Activated CD8-positive, alpha-beta T cell treated with anti-CD3 and anti-CD28 coated beads, Interleukin-2, amount 10 ng/mL, durations not matched to agents 7 days and 5 days (primary cell): ENCODE results near the gene FAM131A. TPM values are rescaled to one million over a fixed set of nuclear protein-coding genes. Genes with fewer than 3 reads are reported as not detected.
"Not testable (repeated sequence)": the region's sequence is repeated elsewhere in the genome, so short reads cannot be mapped to it uniquely, and the experiment has no call there.

ENCODE experiments used
- ATAC-seq: fragments of 150-1000 bp; cut with Tn5 transposase; one replicate; pipeline ENCODE4 v1.10.0; 2021; ENCODE audit warnings: moderate library complexity
- CTCF ChIA-PET: fragments of 350-600 bp; sonication (Branson Sonifier 250); formaldehyde crosslinking; loops from one replicate; lab custom pipeline; 2021; ENCODE audit warnings: antibody characterized with exemption; lab: Charles Lee
- POLR2A ChIA-PET: fragments of 350-600 bp; sonication (Branson Sonifier 250); formaldehyde crosslinking; loops from one replicate; lab custom pipeline; 2021; ENCODE audit warnings: antibody characterized with exemption; lab: Charles Lee
- DNase-seq: peaks from one replicate; pipeline ENCODE4 v3.0.0-alpha.2; 2020
- H3K27ac Mint-ChIP-seq: one replicate; pipeline ENCODE4 v1.8.0; 2021; ENCODE audit warnings: mild to moderate bottlenecking, mixed read lengths
- H3K27me3 Mint-ChIP-seq: one replicate; pipeline ENCODE4 v1.8.0; 2021; ENCODE audit warnings: low read depth, mixed read lengths
- H3K36me3 Mint-ChIP-seq: one replicate; pipeline ENCODE4 v1.8.0; 2021; ENCODE audit warnings: low read depth, mixed read lengths
- H3K4me1 Mint-ChIP-seq: one replicate; pipeline ENCODE4 v1.8.0; 2021; ENCODE audit warnings: low read depth, mixed read lengths
- H3K4me3 Mint-ChIP-seq: one replicate; pipeline ENCODE4 v1.8.0; 2021; ENCODE audit warnings: mild to moderate bottlenecking, mixed read lengths
- H3K9me3 Mint-ChIP-seq: one replicate; pipeline ENCODE4 v1.8.0; 2022; ENCODE audit warnings: mixed read lengths; ENCODE audit not compliant: insufficient read depth
- total RNA-seq, 2 experiments: library from RNA; stranded (reverse); gene quantifications; one replicate each; pipeline ENCODE4 v1.2.3, GENCODE V29; 2021

Gene FAM131A
- total RNA-seq, 2 experiments from 2014 or later: 3.1 to 3.2 TPM

DNA sequence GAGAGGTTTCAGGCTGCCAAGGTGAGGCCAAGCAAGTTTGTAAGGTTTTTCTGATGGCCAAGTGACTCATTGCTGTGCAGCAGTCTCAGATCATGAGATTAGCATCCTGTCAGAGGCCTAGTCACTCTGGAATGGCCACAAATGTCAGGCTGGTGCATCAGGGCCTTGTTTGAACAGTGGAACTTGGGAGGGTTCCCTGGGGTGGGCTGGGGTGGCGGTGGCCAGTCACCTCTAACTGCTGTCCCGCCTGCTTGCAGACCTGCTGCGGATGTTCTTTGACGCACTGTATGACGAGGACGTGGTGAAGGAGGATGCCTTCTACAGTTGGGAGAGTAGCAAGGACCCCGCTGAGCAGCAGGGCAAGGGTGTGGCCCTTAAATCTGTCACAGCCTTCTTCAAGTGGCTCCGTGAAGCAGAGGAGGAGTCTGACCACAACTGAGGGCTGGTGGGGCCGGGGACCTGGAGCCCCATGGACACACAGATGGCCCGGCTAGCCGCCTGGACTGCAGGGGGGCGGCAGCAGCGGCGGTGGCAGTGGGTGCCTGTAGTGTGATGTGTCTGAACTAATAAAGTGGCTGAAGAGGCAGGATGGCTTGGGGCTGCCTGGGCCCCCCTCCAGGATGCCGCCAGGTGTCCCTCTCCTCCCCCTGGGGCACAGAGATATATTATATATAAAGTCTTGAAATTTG is 2.8 kb upstream of the FAM131A start:
- peaks cover 49% of the 10 kb centered on the region for H3K36me3 Mint-ChIP-seq
- CTCF ChIA-PET: interaction anchor here (1.3 kb wide), 1 partner anchor 19 kb away, joined by 6 read pairs; no protein-coding TSS in a partner anchor
- no peaks in the 10 kb centered on the region for H3K27me3 Mint-ChIP-seq
- peak overlapping the region; percentile 22 for H3K4me3 Mint-ChIP-seq
- POLR2A ChIA-PET: no interaction called here
- DNase-seq: peak; percentile 54
- H3K9me3 Mint-ChIP-seq: no peaks in the 10 kb centered on the region
- peak overlapping the region; percentile 81 for H3K27ac Mint-ChIP-seq
- H3K4me1 Mint-ChIP-seq: peaks cover 43% of the 10 kb centered on the region
- peak; percentile 32 for ATAC-seq

DNA sequence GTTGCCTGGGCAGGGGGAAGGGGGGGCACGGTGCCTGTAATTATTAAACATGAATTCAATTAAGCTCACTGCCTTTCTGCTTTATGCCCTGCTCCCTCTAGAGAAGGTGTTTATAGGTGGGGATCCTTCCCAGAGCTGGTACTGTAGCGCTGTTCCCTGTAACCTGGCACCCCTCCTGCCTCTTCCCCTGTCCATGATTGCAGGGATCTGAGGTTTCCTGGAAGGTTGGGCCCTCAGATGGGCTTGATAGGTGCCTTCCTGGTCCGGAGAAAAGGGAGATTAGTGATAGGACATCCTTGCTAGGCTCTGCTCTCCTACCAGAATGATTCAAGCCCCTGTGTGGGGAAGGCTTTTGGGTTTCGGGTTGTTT is 2.1 kb upstream of the FAM131A start:
- CTCF ChIA-PET: interaction anchor here (1.3 kb wide), 1 partner anchor 18 kb away, joined by 6 read pairs; no protein-coding TSS in a partner anchor
- Mint-ChIP-seq H3K4me3 (peak overlapping the region; percentile 77), H3K9me3 (no peaks in the 10 kb centered on the region), H3K27me3 (no peaks in the 10 kb centered on the region), H3K36me3 (peaks cover 45% of the 10 kb centered on the region), H3K4me1 (peaks cover 43% of the 10 kb centered on the region), H3K27ac (peak overlapping the region; percentile 87)
- POLR2A ChIA-PET: no interaction called here
- DNase-seq (no peak), ATAC-seq (no peak)

DNA sequence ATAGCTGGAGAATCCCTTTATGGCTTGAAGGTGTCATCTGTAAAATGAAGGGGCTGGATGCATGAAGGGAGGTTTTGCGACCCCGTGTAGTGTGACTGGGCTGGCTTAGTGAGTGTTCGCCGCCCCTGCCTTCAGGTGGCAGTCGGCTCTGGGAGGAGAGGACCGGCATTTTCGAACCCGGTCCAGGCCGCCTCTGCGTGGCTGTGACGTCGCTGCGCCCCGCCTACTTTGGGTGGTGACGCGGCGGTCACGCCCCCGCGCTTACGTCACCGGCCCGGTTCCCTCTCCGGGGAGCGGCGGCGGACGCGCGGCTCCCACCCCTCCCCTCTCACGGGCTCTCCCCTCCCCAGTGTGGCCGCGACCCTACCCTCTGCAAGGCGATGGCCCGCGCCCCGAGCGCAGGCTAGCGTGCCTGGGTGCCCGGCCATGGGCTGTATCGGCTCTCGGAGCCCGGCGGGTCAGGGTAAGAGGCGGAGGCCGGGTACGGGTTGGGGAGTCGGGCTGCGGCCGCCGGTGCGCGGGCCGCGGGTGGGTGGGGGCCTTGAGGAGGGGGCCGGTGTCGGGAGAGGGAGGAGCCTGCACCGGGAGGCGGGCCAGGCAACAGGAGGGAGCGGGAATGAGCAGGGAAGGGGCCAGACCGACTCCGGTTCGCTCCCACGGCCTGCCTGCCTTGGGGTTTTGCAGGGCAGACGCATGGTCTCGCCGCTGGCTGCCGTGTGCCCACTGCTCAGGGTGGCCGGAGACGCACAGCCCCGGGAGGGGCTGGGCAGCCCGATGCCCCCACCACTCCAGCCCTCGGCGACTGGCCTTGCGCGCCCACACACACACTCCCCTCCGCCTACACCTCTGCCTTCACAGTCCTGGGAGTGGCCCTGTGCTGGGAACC is 1.5 kb upstream of the FAM131A start:
- peak; percentile 71 for ATAC-seq
- Mint-ChIP-seq H3K36me3 (peaks cover 40% of the 10 kb centered on the region), H3K27me3 (no peaks in the 10 kb centered on the region), H3K9me3 (no peaks in the 10 kb centered on the region), H3K4me3 (peak overlapping the region; percentile 77), H3K4me1 (peaks cover 48% of the 10 kb centered on the region), H3K27ac (peak overlapping the region; percentile 87)
- POLR2A ChIA-PET: no interaction called here
- peak; percentile 86 for DNase-seq
- CTCF ChIA-PET: interaction anchor here (1.2 to 1.5 kb wide), 3 partner anchors 10 to 18 kb away, joined by 4 to 6 read pairs (median 4); no protein-coding TSS in a partner anchor

DNA sequence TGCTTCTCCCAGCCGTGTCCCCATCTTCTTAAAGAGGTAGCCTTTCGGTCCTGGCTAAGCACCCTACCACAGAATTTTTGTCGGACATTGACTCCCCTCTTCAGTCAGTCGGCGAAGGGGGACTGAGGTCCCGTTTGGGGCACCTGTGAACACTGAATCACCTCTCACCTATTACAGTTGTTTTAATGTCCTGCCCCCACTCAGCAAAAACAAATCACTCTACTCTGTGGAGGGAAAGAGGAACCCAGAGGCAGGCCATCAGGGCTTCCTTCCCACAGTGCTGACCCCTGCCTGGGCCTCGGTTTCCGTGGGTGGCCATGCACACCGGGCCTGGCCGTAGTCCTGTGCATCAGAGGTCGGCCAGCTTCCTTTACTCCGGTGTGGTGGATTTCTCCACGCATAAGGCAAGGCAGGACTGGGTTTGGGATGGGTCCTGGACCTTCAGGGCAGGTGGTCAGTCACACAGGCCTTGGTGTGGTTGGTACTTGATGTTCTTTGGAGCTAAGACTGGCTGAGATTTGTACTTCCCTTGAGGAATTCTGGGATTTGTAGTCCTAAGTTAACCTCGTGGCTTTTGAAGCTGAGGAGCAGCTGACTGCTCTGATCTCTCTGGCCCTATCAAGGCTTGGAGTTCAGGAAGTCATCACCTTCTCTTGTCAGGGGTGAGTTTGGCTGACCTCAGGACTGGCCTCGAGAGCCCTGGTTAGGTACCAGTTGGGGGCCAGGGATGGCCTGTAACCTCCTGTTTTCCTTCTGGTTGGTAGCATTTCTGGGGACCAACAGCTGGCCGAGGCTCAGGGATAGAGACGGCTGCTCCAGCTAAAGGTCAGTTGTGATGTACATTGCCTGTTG is 627 bp upstream of the FAM131A start:
- H3K9me3 Mint-ChIP-seq: no peaks in the 10 kb centered on the region
- peaks cover 33% of the 10 kb centered on the region for H3K36me3 Mint-ChIP-seq
- no peak for ATAC-seq
- CTCF ChIA-PET: interaction anchor here (1.1 to 1.5 kb wide), 3 partner anchors 9 to 35 kb away, joined by 3 to 4 read pairs (median 4); no protein-coding TSS in a partner anchor
- POLR2A ChIA-PET: interaction anchor here (0.8 to 1.6 kb wide), 2 partner anchors 10 to 21 kb away, joined by 3 to 6 read pairs; no protein-coding TSS in a partner anchor
- H3K27ac Mint-ChIP-seq: peak overlapping the region; percentile 82
- peaks cover 52% of the 10 kb centered on the region for H3K4me1 Mint-ChIP-seq
- no peaks in the 10 kb centered on the region for H3K27me3 Mint-ChIP-seq
- no peak for DNase-seq
- peak overlapping the region; percentile 77 for H3K4me3 Mint-ChIP-seq

DNA sequence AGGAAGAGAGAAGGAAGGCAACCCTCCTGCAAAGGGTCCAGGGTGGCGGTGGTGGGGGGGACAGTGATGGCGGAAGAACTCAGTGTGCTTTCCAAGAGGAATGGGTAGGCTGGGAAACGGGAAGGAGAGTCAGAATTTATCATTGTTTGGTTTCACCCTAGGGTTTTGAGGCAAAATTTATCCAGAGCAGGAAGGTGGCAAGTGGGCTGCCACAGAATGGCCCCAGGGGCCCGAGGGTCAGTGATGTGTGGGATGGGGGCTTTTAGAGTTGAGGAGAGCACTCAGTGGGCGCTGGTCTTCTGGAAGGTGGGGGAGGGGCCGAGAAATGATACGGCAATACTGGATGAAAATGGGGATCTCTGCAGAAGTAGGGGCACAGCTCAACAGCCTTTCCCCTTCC is 581 bp downstream of the FAM131A start:
- CTCF ChIA-PET: interaction anchor here (1.0 to 1.1 kb wide), 2 partner anchors 16 to 33 kb away, joined by 3 read pairs; no protein-coding TSS in a partner anchor
- H3K36me3 Mint-ChIP-seq: peaks cover 22% of the 10 kb centered on the region
- H3K4me1 Mint-ChIP-seq: peaks cover 42% of the 10 kb centered on the region
- POLR2A ChIA-PET: interaction anchor here (0.8 to 1.6 kb wide), 3 partner anchors 11 to 23 kb away, joined by 3 to 6 read pairs (median 3); no protein-coding TSS in a partner anchor
- H3K27ac Mint-ChIP-seq: no peak overlapping the region
- no peaks in the 10 kb centered on the region for H3K27me3 Mint-ChIP-seq
- no peaks in the 10 kb centered on the region for H3K9me3 Mint-ChIP-seq
- H3K4me3 Mint-ChIP-seq: no peak overlapping the region
- ATAC-seq: no peak
- no peak for DNase-seq

DNA sequence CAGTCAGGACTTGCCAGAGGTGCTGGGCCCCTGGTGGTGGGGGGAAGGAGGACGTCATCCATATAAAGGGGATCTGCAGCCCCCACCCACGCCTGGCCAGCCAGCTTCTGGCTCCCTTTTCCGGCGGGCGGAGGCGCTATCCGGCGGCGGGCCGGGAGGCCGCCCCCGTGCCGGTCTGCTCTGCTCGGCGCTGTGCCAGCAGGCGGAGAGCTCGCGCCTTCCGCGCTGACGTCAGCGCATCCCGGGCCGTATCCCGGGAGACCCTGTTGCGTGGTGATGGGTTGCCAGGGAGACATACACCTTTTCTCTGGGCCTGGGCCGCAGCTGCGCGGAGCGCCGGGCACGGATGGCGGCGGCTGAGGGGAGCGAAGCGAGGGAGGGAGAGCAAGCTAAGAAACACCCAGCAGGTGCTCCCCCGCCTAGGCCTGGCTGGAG is 1.1 kb downstream of the FAM131A start:
- peaks cover 16% of the 10 kb centered on the region for H3K36me3 Mint-ChIP-seq
- ATAC-seq (no peak), DNase-seq (no peak)
- CTCF ChIA-PET: interaction anchor here (1.0 kb wide), 1 partner anchor 15 kb away, joined by 3 read pairs; no protein-coding TSS in a partner anchor
- no peaks in the 10 kb centered on the region for H3K9me3 Mint-ChIP-seq
- H3K4me3 Mint-ChIP-seq: no peak overlapping the region
- H3K27me3 Mint-ChIP-seq: no peaks in the 10 kb centered on the region
- H3K27ac Mint-ChIP-seq: no peak overlapping the region
- POLR2A ChIA-PET: interaction anchor here (1.1 kb wide), 1 partner anchor 13 kb away, joined by 3 read pairs; no protein-coding TSS in a partner anchor
- peaks cover 37% of the 10 kb centered on the region for H3K4me1 Mint-ChIP-seq

DNA sequence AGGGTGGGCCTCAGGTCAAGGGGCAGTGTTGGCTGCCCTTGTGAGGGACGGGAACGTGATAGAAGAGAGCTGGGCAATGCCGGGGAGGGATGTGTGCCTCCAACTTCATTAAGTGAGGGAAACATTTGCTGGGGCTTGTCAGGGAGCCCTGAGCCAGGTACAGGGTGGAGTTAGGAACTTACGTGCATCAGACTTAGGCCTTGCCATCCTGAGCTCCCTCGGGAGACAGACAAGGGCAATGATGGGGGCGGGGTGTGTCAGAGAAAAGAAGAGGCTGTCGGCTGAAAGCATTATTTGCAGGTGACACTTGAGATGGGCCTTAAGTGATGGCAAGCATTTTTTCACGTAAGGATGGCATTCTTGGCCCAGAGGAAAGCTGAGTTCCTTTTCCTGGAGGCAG is 1.6 kb downstream of the FAM131A start:
- Mint-ChIP-seq H3K36me3 (peaks cover 11% of the 10 kb centered on the region), H3K4me1 (peaks cover 32% of the 10 kb centered on the region), H3K27me3 (no peaks in the 10 kb centered on the region), H3K4me3 (no peak overlapping the region), H3K9me3 (no peaks in the 10 kb centered on the region), H3K27ac (no peak overlapping the region)
- ATAC-seq: no peak
- POLR2A ChIA-PET: no interaction called here
- CTCF ChIA-PET: interaction anchor here (1.0 kb wide), 1 partner anchor 15 kb away, joined by 3 read pairs; no protein-coding TSS in a partner anchor
- no peak for DNase-seq

DNA sequence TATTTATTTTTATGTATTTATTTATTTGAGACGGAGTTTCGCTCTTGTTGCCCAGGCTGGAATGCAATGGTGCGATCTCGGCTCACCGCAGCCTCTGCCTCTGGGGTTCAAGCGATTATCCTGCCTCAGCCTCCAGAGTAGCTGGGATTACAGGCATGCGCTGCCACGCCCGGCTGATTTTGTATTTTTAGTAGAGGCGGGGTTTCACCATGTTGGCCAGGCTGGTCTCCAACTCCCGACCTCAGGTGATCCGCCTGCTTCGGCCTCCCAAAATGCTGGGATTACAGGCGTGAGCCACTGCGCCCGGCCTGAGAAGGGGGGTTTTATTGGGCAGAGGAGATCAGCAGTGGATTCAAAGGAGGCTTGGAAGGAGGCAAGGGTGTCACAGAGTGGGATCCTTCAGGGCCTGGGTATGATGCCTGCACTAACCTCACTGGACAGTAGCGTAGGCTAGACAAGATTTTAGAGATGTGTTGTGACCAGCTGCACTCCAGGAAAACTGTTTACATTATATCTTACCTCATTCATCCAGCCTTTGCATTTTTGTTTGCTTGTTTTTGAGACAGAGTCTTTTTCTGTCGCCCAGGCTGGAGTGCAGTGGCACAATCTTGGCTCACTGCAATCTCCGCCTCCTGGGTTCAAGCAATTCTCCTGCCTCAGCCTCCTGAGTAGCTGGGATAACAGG is 2.2 kb downstream of the FAM131A start:
- DNase-seq, H3K27me3 Mint-ChIP-seq, H3K36me3 Mint-ChIP-seq, POLR2A ChIA-PET, H3K27ac Mint-ChIP-seq, H3K9me3 Mint-ChIP-seq, ATAC-seq, H3K4me3 Mint-ChIP-seq: not testable (repeated sequence)
- CTCF ChIA-PET: interaction anchor here (1.4 kb wide), 1 partner anchor 14 kb away, joined by 6 read pairs; no protein-coding TSS in a partner anchor
- H3K4me1 Mint-ChIP-seq: peaks cover 26% of the 10 kb centered on the region

DNA sequence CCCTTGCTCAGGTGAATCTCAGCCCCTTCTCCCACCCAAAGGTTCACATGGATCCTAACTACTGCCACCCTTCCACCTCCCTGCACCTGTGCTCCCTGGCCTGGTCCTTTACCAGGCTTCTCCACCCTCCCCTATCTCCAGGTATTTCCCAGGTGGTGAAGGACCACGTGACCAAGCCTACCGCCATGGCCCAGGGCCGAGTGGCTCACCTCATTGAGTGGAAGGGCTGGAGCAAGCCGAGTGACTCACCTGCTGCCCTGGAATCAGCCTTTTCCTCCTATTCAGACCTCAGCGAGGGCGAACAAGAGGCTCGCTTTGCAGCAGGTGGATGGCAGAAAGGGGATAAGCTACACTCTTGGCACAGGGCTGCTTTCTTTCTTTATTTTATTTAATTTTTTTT is 4.5 kb downstream of the FAM131A start:
- Mint-ChIP-seq H3K27me3 (no peaks in the 10 kb centered on the region), H3K4me3 (no peak overlapping the region)
- POLR2A ChIA-PET: no interaction called here

DNA sequence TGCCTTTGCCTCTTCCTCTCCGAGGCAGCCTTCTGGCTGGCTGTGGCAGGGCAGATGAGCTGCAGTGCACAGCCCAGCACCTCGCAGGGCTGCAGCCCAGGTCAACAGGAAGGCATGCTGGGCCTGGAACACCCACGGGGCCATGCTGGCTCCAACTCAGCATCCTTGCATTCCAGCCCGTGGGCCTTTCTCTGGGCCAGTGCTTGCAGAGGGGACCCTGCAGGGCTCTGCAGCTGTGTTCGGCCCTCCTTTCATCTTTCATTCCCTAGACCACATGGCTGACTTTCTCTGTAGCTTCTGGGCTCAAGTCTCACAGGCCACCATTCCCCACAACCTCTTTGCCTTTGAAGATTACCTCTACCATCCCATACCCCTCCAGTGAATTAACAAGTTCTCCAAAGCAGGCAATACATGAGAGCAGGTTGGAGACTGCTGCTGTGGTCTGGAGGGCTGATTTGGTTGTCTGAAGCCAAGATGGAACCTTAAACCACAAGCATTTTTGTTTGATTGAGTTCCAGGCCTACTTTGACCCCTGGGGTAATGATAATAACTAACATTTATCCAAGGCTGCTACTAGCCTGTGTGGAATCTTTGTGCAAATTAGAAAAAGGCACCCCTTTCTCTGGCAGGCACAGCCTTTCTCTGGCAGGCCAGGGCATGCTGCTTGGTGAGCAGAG is 5.9 kb downstream of the FAM131A start:
- no peak for DNase-seq
- no peak for ATAC-seq
- ChIA-PET CTCF (no interaction called here), POLR2A (no interaction called here)
- Mint-ChIP-seq H3K4me3 (no peak overlapping the region), H3K4me1 (peaks cover 11% of the 10 kb centered on the region), H3K36me3 (no peaks in the 10 kb centered on the region), H3K9me3 (no peaks in the 10 kb centered on the region), H3K27me3 (no peaks in the 10 kb centered on the region), H3K27ac (no peak overlapping the region)

More for the DNA sequence above, 4.5 kb downstream of the FAM131A start:
- no peak for ATAC-seq
- Mint-ChIP-seq H3K27ac (no peak overlapping the region), H3K36me3 (no peaks in the 10 kb centered on the region), H3K4me1 (peaks cover 12% of the 10 kb centered on the region), H3K9me3 (no peaks in the 10 kb centered on the region)
- DNase-seq: no peak
- CTCF ChIA-PET: no interaction called here
